ENCODE measurements around the gene UBAC1.

The UBAC1 gene

GRCh38 chr9:135883410-135884089 lies 77.6 kb downstream of the UBAC1 start:
- DNase-seq (ENCODE audit: low spot score) = no peak
